GM19452 (cell line): ENCODE data around the gene CHSY1.
"Not testable (repeated sequence)": the region's sequence is repeated elsewhere in the genome, so short reads cannot be mapped to it uniquely, and the experiment has no call there.

ENCODE experiments used
- ATAC-seq: cut with Tn5 transposase; IDR thresholded peaks from one replicate; pipeline ENCODE4 v1.9.1; 2021; ENCODE audit not compliant: unreplicated experiment

Gene CHSY1

GRCh38 chr15:101138086-101138660 is 113.7 kb downstream of the CHSY1 start:
- ATAC-seq = no peak

- ATAC-seq = no peak
Observed at GRCh38 chr15:101137312-101137940, 114.4 kb downstream of the CHSY1 start.

- no peak for ATAC-seq
Observed at GRCh38 chr15:101136381-101137268, 115.2 kb downstream of the CHSY1 start.

- ATAC-seq = peak; percentile 78
Observed at GRCh38 chr15:101135532-101136166, 116.2 kb downstream of the CHSY1 start.

GRCh38 chr15:101134780-101135179 is 117.1 kb downstream of the CHSY1 start:
- no peak for ATAC-seq

- no peak for ATAC-seq
Observed at GRCh38 chr15:101133751-101134261, 118.0 kb downstream of the CHSY1 start.

- no peak for ATAC-seq
Observed at GRCh38 chr15:101133181-101133460, 118.7 kb downstream of the CHSY1 start.

- no peak for ATAC-seq
Observed at GRCh38 chr15:101132390-101133180, 119.3 kb downstream of the CHSY1 start.

GRCh38 chr15:101131489-101132389 is 120.1 kb downstream of the CHSY1 start:
- ATAC-seq = no peak

GRCh38 chr15:101129851-101130380 is 121.9 kb downstream of the CHSY1 start:
- no peak for ATAC-seq

GRCh38 chr15:101128221-101129015 is 123.4 kb downstream of the CHSY1 start:
- ATAC-seq = no peak

GRCh38 chr15:101127506-101128076 is 124.3 kb downstream of the CHSY1 start:
- ATAC-seq = peak; percentile 76

GRCh38 chr15:101126618-101127505 is 125.0 kb downstream of the CHSY1 start:
- peak; percentile 44 for ATAC-seq

GRCh38 chr15:101125881-101126428 is 125.9 kb downstream of the CHSY1 start:
- not testable (repeated sequence) for ATAC-seq
